ENCODE results near the gene OR5H2.
A peak's percentile ranks its signal among the peaks of the same experiment; 100 is the strongest.
"Not testable (repeated sequence)": the region's sequence is repeated elsewhere in the genome, so short reads cannot be mapped to it uniquely, and the experiment has no call there.

The OR5H2 gene
- total RNA-seq, result 0 to 0.03 (median 0) reads per million in 18 experiments

DNA sequence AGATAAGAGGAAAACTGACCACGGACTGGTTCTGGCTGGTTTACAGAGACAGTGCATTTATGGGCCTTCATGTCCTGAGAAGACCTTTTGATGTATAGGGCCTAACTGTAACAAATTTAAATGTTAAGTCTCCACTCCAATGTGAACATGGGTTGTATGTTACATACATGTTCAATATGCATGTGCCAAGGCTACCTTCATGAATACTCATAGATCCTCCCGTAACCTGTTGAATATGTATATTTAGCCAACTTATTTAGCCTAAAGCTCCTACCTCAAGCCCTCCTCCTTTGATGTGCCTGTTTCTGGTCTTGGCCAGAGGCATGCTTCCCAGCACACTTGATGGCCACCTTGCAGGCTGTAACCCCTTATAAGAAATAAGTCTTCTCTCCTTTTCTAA, at the start of gene OR5H2:
Gene OR5H2, plus strand, starts transcription at position 301 of the 400 bp plus-strand sequence. CDS start 398 bp downstream, outside the sequence.
- no peak for DNase-seq

DNA sequence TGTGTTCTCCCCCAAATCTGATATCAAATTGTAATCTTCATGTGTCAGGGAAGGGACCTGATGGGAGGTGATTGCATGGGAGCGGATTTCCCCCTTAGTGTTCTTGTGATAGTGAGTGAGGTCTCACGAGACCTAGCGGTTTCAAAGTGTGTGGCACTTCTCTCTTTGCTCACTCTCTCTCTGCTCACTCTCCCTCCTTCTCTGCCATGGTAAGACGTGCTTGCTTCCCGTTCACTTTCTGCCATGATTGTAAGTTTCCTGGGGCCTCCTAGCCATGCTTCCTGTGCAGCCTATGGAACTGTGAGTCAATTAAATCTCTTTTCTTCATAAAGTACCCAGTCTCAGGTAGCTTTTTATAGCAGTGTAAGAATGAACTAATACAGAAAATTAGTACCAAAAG, 48.8 kb upstream of the OR5H2 start:
- DNase-seq, result no peak

DNA sequence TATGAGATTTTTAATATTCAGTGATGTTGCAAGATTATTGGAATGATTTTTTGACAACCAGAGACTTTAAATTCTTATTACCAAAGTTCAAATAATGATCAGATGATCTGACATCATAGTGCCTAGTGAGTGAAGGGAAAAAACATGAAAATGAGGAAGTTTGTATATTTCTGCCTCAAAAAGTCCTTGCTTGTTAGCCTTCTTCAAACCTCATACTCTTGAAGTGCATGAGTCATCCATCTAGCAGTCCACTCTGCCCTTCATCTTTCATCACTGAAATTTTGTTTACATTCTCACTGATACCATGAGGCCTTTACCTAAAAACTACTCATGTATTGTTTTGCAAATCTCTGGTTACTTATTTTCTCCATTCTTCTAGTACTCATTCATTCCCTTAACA, 42.2 kb upstream of the OR5H2 start:
- peak; percentile 32 to 59 for DNase-seq

DNA sequence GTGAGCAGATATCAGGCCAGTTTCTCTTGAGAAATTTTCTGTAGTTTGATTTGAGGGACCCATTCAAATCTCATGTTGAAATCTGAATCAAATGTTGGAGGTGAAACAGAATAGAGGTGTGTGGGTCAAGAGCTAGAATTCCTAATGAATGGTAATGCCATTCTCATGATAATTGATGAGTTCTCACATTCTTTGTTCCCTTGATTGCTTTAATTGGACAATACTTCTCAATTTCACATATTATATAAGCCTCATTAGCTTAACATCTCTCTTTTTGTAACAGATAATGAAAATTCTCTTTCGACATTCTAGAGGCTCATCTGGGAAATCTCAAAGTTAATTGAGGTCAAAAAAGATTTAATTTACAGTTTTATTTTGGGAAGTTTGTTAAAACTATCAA, 40.1 kb upstream of the OR5H2 start:
- DNase-seq, result no peak

DNA sequence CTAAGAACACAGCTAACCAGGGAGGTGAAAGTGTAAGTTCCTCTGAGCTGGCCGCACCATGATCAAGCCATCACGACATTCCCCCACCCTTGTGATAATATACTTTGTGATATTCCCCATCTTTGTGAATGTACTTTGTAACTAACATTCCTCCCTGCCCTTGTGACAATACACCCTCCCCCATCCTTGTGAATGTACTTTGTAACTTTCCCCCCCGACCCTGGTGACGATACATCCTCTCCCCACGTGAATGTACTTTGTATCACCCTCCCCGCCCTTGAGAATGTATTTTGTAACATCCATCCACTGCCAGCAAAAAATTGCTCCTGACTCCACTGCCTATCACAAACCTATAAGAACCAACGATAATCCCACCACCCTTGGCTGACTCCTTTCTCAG, 38.5 kb upstream of the OR5H2 start:
- no peak for DNase-seq

DNA sequence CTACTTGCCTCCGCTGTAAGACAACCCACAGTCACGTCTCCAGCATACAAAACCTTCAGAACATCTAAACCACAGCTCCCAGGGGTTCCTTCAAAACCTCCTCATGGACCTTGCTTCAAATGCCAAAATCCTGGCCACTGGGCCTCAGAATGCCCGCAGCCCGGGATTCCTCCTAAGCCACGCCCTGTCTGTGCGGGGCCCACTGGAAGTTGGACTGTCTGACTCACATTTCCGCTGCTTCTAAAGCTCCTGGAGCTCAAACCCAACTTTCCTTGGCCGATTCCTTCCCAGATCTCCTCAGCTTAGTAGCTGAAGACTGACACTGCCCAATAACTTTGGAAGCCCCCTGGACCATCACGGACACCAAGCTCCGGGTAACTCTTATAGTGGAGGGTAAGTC, 36.2 kb upstream of the OR5H2 start:
- no peak for DNase-seq

DNA sequence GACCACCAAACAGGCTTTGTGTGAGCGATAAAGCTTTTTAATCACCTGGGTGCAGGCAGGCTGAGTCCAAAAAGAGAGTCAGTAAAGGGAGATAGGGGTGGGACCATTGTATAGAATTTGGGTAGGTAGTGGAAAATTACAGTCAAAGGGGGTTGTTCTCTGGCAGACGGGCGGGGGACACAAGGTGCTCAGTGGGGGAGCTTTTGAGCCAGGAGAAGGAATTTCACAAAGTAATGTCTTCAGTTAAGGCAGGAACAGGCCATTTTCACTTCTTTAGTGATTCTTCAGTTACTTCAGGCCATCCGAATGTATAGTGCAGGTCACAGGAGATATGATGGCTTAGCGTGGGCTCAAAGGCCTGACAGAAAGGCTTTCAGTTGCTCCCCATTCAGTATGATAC, 26.3 kb upstream of the OR5H2 start:
- DNase-seq, result not testable (repeated sequence)

DNA sequence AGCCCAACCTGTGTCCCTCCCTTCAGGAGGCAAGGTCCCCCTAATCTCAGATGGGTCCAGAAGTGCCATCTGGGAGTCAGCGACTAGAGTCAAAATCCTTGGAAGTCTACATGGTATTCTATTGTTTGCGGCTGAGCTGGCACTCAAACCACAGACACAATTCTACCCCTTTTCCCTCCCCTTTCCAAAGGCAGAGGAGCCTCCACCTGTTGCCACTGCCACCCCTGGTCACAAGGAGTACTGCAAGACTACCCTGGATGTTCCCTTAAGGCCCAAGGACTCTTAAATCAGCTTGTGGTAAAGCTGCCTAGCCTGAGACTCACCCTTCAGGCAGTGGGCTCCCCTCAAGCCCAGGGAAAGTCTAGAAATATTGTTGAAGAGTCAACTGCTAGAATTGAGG, 22.6 kb upstream of the OR5H2 start:
- DNase-seq, result no peak

DNA sequence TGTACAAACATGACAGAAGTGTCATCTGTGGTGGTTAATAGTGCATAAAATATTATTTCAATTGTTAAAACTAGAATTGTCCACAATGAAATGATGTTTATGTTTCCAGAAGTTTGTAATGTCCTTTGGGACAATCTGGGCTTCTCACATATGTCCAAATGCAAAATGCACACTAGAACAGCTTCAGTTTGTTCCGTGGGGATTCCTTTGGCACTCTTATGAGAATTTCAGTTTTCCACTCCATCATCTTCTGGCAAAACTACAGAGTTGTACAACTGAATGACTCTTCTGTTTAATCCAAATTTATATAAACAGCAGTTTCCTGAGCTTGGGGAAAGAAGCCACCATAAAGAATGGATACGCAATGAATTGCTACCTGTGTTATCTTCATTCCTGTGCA, 20.3 kb upstream of the OR5H2 start:
- no peak for DNase-seq

DNA sequence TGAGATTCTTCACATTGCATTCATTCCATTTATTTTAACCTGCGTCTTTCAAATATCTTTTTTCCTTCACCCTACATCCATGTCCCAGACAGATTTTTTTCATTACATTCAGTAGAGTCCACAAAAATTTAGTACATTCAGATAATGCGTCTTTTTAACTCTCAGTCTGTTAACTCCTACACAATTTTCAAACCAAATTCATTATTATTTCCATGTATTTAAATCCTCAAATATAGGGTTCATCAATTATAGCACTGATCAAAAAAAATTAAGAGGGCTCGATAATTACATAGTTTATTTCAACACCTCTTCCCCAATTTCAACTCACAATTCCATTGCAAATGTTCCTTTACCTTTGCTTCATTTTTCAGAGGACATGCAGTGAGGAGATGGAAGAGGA, 18.4 kb upstream of the OR5H2 start, which contains the start of gene OR5H6:
Gene OR5H6, plus strand, starts transcription at position 301 of the 400 bp plus-strand sequence. Its CDS starts 89 bp downstream, at position 390.
- DNase-seq, result no peak

DNA sequence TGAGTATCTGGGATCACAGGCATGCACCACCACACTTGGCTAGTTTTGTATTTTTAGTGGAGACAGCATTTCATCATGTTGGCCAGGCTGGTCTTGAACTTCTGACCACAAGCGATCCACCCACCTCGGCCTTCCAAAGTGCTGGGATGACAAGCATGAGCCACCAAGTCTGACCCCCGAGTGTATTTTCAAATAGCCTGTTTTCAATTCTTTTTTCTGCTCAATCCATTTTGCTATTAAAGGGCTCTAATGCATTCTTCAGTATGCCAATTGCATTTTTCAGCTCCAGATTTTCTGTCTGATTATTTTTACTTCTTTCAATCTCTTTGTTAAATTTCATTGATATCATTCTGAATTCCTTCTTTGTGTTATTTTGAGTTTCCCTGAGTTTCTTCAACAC, 12.5 kb upstream of the OR5H2 start:
- DNase-seq, result no peak

DNA sequence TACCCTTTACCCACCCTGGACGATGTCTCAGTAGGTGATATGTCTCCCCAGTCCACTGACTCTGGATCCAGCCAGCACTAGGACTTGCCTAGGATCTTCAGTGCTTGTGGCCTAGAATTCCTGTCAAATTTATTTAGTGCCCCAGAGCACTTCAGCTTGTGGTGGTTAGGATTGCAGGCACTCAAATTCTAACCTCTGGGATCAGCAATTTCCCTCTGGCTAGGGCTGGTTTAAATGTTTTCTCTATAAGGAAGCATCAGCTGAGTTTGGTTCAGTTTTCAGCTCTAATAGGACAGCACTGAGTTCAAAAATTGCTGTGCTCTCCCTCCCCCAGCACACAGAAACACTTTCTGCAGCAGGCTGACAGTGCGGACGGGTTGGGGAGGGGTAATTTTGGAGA, 10.2 kb upstream of the OR5H2 start:
- DNase-seq, result no peak

DNA sequence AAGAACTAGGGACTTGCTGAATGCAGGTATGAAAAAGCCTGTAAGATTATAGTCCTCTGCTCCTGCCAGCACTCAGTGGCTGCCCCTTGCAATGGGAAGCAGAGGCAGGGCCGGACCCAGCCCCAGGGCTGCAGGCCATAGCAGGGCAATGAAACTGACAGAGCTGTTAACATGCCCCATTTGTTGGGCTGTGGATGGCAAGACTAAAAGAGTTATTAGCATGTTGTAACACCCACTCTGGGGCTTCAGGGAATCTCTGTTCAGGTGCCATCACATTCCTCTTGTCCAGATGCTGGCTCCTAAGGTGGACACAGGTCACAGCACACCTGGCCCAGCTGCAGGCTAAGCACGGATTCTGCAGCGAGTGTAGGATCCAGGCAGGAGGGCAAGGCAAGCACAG, 7.4 kb upstream of the OR5H2 start:
- no peak for DNase-seq

DNA sequence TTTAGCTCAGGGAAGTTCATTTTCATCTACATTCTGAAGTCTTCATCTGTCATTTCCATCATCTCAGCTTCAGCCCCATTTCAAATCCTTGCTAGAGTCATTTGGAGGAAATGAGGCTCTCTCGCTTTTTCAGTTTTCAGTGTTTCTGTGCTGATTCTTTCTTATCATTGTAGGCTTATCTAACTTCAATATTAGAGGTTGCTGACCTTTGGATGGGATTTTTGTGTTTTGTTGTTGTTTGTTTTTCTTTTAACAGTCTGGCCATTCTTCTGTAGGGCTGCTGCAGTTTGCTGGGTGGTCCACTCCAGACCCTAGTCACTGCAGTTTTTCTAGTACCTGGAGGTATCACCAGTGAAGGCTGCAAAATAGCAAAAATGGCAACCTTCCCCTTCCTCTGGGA, 8.6 kb downstream of the OR5H2 start:
- DNase-seq, result no peak

DNA sequence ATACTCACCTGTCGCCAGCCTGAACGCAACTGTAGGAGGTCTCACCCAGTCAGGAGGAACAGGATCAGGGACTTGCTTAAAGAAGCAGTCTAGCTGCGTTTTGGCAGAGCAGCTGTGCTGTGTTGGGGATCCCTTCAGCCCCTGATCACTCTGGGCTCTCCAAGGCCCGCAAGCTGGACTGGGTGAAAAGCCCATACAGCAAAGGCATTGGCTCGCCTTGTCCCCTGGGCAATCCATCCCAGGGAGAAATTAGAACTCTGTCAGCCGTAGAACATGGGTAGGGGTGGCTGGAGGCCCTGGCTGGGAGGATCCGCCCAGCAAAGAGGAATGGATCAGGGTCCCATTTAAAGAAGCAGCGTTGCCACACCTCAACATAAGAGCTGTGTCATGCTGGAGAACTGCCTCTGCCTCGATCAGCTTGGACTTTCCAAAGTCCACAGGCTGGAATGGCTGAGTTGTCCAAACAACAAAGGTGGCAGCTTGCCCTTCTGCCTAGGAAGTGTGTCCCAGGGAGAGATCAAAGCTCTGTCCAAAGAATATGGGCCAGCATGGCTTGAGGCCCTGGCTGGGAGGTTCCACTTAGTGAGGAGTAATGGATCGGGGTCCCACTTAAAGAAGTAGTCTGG, 9.1 kb downstream of the OR5H2 start:
- no peak for DNase-seq

DNA sequence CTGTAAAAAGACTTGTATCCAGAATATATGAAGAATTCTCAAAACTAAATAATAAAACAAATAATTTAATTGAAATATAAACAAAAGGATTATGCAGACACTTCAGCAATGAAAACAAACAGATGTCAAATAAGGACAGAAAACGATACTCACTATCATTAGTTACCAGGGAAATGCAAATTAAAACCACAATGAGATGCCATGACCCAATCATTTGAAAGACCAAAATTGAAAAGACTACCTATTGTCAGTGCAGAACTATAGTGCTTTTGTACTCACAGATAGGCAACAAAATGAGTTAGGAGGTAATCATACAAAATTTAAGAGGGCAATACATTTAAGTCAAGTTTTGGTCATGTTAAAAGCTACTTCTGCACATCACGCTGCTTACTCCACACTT, 39.8 kb downstream of the OR5H2 start:
- DNase-seq, result no peak

DNA sequence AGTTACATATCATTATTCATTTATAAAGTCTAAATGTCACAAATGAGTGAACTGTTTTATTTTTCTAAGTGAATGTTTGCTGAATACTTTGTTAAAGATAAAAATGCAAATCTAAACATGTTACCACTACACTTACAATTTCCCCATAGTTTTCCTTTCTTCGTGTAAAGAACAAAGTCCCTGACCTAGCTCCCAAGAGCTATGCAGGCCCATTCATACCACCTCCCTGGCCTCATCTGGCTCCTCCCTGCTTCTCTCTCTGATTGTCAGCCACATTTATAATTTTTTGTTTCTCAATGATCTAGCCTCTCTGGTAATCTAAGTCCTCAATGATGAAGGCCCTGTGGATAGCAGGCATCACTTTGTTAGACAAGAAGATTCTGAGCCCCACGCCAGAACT, 40.4 kb downstream of the OR5H2 start:
- DNase-seq, result no peak

DNA sequence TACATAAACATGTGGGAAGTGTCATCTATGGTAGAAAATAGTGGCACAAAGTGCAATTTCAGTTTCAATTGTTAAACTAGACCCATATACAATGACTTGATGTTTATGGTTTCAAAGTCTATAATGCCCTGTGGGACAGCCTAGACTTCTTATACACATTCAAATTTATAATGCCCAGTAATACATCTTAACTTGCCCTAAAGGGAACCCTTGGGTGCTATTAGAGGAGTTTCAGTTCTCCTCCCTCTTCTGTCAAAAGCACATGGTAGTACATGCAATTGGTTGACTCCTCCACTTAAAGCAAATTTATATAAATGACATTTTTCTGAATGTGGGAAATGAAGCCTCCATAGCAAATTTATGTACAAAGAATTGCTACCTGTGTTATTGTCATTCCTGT, 41.1 kb downstream of the OR5H2 start:
- DNase-seq, result no peak

DNA sequence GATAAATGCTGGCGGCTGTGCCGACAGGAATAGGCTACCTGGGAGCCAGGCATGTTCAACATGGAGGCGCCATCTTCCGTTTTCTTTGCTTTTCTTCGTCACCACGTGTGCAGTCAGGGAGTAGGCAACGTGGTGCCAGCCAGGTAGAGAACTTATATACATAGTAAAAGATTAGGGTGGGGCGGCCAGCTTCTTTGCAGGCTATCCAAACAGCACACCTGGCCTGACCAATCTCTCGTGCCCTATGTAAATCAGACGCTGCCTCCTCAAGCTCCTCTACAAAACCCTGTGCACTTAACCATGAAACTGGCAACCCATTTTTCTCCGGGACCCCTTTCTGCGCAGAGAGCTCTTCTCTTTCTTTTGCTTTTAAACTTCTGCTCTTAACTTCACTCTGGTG, 42.8 kb downstream of the OR5H2 start:
- no peak for DNase-seq

DNA sequence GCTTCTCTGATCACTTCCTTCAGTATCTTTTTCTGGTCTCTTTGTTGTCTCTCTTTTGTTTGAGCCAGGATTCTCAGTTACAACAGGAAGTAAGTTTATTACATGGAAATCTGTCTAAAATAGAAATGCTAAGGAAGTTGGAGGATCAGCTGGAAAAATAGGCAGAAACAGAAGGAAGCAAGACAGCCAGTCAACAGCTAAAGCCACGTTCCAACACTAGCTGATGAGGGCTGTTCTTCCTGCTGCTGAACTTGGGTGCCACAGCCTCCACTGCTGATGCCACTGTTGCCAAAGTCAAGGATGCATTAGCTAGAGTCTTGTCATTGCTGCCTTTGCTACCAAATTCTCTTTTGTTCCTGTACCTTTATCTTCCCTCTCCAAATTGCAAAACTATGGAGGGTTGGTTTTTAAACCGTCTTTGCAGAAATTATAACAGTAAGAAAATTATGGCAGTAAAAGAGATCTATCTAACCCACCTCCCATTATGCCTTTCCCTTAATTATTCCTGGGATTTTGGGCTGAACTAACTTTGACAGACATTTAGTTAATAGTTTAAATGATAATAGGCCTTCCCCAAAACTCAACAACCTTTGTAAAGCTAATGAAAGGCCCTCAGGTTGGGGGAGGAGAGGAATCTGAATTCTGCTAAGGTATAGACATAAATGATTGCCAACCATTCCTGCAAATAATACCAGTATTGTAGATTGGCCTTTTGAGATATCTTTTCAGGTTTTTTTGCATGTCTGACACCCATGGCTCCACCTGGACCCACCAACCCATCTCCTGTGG, 44.0 kb downstream of the OR5H2 start:
- DNase-seq, result no peak

DNA sequence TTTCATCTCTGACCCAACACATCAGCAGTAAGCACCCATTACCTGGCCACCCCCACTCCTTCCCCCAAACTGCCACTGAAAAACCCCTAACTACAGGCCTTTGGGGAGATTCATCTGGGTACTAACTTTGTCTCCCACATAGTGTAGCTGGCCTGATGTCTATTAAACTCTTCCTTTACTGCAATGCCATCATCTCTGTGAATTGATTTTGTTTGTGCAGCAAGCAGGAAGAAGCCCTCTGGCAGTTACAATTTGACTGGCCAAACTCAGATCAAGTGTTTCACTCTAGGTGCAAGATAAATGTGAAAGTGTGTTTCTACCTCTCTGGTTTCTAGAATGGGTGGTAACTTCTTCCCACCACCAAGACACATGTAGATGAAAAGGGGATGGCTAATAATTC, 44.6 kb downstream of the OR5H2 start:
- DNase-seq, result no peak

DNA sequence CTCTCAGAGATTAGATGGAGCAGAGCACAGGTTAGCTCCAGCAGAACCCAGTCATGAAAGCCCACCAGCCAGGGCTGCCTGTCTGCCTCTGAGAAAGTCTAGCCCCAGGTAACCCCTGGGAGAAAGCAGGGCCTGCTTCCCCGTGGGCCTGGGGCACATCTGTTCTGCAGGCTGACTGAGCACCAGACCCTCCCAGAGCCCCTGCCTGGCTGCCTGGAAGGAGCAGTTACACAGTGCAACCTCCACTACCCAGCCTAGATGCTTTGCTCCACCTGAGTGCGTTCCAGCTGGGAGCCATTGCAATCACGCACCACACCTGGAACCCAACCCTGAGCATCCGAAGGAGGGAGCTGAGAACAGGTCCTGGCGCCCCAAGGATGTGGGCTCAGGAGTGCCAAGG, 46.6 kb downstream of the OR5H2 start:
- no peak for DNase-seq

DNA sequence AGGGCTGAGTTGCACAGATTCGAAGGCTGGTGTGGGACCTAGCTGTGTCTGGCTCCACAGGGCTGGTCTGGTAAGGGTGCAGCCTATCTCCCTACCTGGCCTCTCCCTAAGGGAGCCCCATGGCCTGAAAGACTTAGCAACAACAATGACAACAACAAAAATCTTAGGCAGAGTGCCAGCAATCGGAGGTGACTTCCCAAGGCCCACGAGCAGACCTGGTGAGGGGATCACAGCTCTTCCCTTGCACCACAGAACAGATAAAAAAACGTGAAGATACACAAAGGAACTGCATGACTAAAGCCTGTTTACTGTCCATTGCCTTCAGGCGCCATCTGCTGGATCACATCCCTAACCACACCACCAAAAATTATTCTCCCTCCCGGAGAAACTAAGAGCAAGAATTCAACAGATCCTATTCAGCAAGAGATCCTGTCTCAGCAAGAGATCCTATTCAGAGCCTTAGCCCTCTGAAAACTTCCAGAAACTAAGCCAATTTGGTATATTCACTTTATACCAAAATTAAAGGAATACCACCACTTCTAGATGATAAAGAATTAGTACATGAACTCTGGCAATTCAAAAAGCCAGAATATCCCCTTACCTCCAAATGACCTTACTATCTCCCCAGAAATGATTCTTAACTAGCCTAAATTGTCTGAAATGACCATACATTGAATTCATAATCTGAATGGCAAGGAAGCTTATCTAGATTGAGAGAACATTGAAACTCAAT, 47.3 kb downstream of the OR5H2 start:
- peak; percentile 58 to 61 for DNase-seq

DNA sequence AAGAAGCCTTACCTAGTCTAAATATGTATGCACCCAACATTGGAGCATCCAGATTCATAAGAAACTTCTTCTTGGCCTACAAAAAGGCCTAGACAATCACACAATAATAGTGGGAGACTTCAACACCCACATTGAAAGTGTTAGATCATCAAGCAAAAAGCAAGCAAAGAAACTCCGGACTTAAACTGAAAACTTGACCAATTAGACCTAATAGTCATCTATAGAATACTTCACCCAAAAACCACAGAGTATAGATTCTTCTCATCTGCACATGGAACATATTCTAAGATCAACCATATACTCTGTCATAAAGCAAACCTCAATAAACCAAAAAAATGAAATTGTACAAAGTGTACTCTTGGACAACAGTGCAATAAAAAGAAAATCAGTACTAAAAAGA, 49.0 kb downstream of the OR5H2 start:
- DNase-seq, result no peak
